HFFc6 (cell line): ENCODE data around the gene SNX18. TPM values are rescaled to one million over a fixed set of nuclear protein-coding genes. Genes with fewer than 3 reads are reported as not detected.
A peak's percentile ranks its signal among the peaks of the same experiment; 100 is the strongest.

Experiments used
- DNase-seq: peaks from one replicate; pipeline ENCODE4 v3.0.0-alpha.2; 2018
- H3K27ac Mint-ChIP-seq: 2 replicates; pipeline ENCODE4 v1.8.0; 2020; ENCODE audit warnings: mild to moderate bottlenecking, mixed read lengths
- H3K27me3 Mint-ChIP-seq: 2 replicates; pipeline ENCODE4 v1.8.0; 2021; ENCODE audit warnings: mild to moderate bottlenecking, moderate library complexity, mixed read lengths; ENCODE audit not compliant: insufficient read depth
- H3K36me3 Mint-ChIP-seq: 2 replicates; pipeline ENCODE4 v1.8.0; 2021; ENCODE audit warnings: low read depth, mixed read lengths
- H3K4me1 Mint-ChIP-seq: 2 replicates; pipeline ENCODE4 v1.8.0; 2020; ENCODE audit warnings: low read depth, mixed read lengths
- H3K4me3 Mint-ChIP-seq: 2 replicates; pipeline ENCODE4 v1.8.0; 2020; ENCODE audit warnings: mild to moderate bottlenecking, moderate library complexity, mixed read lengths
- H3K9me3 Mint-ChIP-seq: 2 replicates; pipeline ENCODE4 v1.8.0; 2020; ENCODE audit warnings: mild to moderate bottlenecking, mixed read lengths
- CTCF ChIP-seq: fragments of 200-600 bp; sonication (generic); IDR thresholded peaks from 2 replicates; pipeline ENCODE4 v1.5.0; 2021; ENCODE audit warnings: antibody characterized with exemption, mild to moderate bottlenecking
- total RNA-seq, 6 experiments: library from RNA; stranded (reverse); fragmentation: NEBNext Ultra II Directional; extraction: Animal tissue kit (Norgen Biotek cat#: 25700); gene quantifications; 2 replicates in 1 of 6; 3 replicates in 5 of 6; pipeline ENCODE4 v1.2.3, GENCODE V29; 2021

SNX18 gene
- total RNA-seq, 6 experiments from 2014 or later: 32.8 to 47.3 (median 39.7) TPM

DNA sequence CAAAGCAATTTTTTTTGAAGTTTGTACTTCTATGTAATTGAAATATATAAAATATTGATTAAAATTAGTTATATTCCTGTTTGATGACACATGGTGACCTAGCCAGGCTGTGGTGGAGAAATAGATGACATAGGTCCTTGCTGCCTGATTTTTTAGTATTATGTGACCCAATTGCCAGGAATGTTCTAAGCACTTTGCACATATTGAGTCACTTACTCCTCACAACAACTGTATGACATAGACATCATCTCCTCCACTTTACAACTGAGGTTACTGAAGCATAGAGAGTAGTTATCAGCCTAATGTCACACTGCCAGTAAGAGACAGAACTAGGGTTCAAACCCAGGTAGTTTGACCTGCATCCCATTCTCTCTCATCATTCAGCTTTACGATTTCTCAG lies 26.2 kb upstream of the SNX18 start:
- Mint-ChIP-seq H3K4me1 (peaks cover 17% of the 10 kb centered on the region), H3K27ac (no peak overlapping the region), H3K9me3 (no peaks in the 10 kb centered on the region), H3K4me3 (no peak overlapping the region), H3K27me3 (peaks cover 7% of the 10 kb centered on the region; the same call in 1 of the 2 replicates), H3K36me3 (no peaks in the 10 kb centered on the region)
- peak; percentile 18 for DNase-seq
- TF ChIP-seq CTCF: no peak

DNA sequence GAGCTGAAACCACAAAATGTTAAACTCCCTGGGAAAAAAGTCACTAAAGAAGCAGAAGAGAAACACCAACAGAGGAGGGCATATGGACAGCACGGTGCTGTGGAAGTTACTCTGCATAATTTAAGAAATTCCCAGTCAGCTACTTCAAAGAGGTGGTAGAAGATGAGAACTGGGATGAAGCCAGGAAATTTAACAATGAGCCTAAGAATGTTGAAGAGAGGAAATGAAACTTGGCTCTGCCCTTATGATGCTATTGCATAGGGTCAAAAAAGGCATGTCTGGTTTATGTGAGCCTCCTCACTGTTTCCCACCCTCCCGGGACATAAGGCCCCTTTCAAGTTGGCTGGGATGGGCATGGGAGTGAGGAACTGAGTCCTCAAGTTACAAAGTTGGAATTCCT lies 25.4 kb upstream of the SNX18 start:
- Mint-ChIP-seq H3K9me3 (no peaks in the 10 kb centered on the region), H3K4me3 (no peak overlapping the region), H3K36me3 (no peaks in the 10 kb centered on the region), H3K27ac (no peak overlapping the region), H3K4me1 (peaks cover 17% of the 10 kb centered on the region), H3K27me3 (peaks cover 7% of the 10 kb centered on the region; the same call in 1 of the 2 replicates)
- no peak for DNase-seq
- TF ChIP-seq CTCF: no peak

DNA sequence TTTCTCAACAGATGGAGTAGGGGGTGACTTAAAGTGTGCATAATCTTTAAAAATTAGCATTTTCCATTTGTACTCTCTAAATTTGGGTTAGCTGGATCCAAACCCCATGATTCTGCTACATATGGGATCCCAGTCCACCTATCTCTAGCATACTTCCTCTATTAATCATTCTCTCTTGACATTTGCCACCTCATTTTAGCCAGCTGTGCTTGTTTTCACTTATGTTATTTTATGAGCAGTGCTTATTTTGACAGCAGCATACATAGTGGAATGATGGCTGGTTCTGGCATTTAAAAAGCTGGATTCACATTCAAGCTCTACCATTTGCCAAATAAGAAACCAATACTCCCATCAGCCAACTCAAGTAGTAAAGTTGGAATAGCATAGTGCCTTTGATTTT lies 22.5 kb upstream of the SNX18 start:
- no peak overlapping the region for H3K4me3 Mint-ChIP-seq
- H3K36me3 Mint-ChIP-seq: peaks cover 19% of the 10 kb centered on the region; the same call in 1 of the 2 replicates
- no peak overlapping the region for H3K27ac Mint-ChIP-seq
- peaks cover 9% of the 10 kb centered on the region for H3K27me3 Mint-ChIP-seq
- H3K4me1 Mint-ChIP-seq: peaks cover 20% of the 10 kb centered on the region
- no peak for TF ChIP-seq CTCF
- no peak for DNase-seq
- H3K9me3 Mint-ChIP-seq: peaks cover 16% of the 10 kb centered on the region

DNA sequence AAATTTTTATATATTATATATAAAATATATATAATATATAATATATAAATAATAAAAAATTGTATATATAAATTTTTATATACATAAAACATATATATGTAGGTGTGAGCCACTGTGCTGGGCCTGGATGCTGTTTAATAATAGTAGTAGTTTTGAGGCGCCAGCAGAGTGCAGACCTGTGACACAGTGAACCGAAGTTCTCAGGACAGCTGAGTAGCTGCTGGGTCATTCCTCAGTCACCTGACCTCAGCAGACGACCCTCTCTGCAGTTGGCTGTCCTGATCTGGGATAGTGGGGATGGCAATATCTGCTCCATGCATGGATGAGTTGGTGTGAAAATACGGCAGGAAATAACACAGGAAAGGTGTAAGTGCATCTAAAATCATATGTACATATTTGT lies 3.3 kb upstream of the SNX18 start:
- H3K4me1 Mint-ChIP-seq: peaks cover 33% of the 10 kb centered on the region
- H3K27me3 Mint-ChIP-seq: peaks cover 4% of the 10 kb centered on the region
- TF ChIP-seq CTCF: peak; percentile 23; the same call in 1 of the 2 replicates
- peak; percentile 45 for DNase-seq
- peaks cover 8% of the 10 kb centered on the region for H3K36me3 Mint-ChIP-seq
- H3K27ac Mint-ChIP-seq: peak overlapping the region; percentile 96
- peak overlapping the region; percentile 66 for H3K4me3 Mint-ChIP-seq
- H3K9me3 Mint-ChIP-seq: peaks cover 1% of the 10 kb centered on the region

DNA sequence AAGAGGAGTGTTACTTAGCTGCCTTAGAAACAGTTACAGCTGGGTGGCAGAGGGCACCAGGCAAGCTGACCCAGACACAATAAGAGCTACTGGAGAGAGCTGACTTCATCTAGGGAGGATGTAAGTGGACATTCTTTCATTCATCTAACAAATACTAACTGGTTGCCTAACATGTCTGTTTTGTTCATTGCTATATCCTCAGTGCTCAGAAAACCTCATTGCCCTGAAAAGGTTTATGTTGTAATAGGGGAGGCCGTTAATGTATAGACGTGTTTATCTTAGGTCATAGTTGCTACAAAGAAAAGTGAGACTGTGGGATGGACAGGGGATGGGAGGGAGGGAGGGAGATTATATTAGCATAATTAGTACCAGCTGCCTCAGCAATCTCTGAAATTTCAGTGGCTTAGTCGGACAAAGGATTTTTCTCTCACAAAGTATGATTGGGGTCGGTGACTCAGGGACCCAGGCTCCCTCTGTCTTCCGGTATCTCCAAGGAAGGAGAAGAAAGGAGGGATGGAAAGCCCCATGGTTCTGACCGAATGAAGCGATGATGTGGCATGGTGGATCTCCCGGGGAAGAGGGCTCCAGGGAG lies 2.6 kb upstream of the SNX18 start:
- H3K9me3 Mint-ChIP-seq: peaks cover 8% of the 10 kb centered on the region
- no peaks in the 10 kb centered on the region; the same call in none of the 2 replicates for H3K27me3 Mint-ChIP-seq
- peak overlapping the region; percentile 66 for H3K4me3 Mint-ChIP-seq
- peak overlapping the region; percentile 96 for H3K27ac Mint-ChIP-seq
- peak; percentile 67 for DNase-seq
- H3K36me3 Mint-ChIP-seq: peaks cover 15% of the 10 kb centered on the region
- peaks cover 39% of the 10 kb centered on the region for H3K4me1 Mint-ChIP-seq
- no peak; the same call in 1 of the 2 replicates for TF ChIP-seq CTCF
